Loucy (cell line): ENCODE data around the gene GALNT11.
"Not testable (repeated sequence)": the region's sequence is repeated elsewhere in the genome, so short reads cannot be mapped to it uniquely, and the experiment has no call there.

Experiments
- H2AFZ ChIP-seq: fragments of 200-600 bp; sonication (generic); 2 replicates; pipeline ENCODE4 v1.6.0; 2016; ENCODE audit warnings: antibody characterized with exemption, mild to moderate bottlenecking, low read length, moderate library complexity
- H3F3A ChIP-seq: fragments of 200-600 bp; 2 replicates; pipeline ENCODE4 v1.6.0; 2016; ENCODE audit warnings: antibody characterized with exemption, low read depth, mild to moderate bottlenecking
- H3K27me3 ChIP-seq: fragments of 200-600 bp; sonication (generic); 2 replicates; pipeline ENCODE4 v1.6.1; 2014; ENCODE audit warnings: low read length, mild to moderate bottlenecking; ENCODE audit not compliant: insufficient read depth, poor library complexity, severe bottlenecking
- H3K36me3 ChIP-seq: fragments of 200-600 bp; sonication (generic); 2 replicates; pipeline ENCODE4 v1.6.1; 2016; ENCODE audit warnings: low read length; ENCODE audit not compliant: insufficient read depth
- H3K4me1 ChIP-seq: fragments of 200-600 bp; sonication (generic); 2 replicates; pipeline ENCODE4 v1.5.1; 2014; ENCODE audit warnings: low read length, mild to moderate bottlenecking; ENCODE audit not compliant: insufficient read depth, poor library complexity, severe bottlenecking
- H3K4me2 ChIP-seq: fragments of 200-600 bp; sonication (generic); 2 replicates; pipeline ENCODE4 v1.6.0; 2014; ENCODE audit warnings: antibody characterized with exemption, low read length, low read depth, mild to moderate bottlenecking; ENCODE audit not compliant: poor library complexity, severe bottlenecking
- H3K4me3 ChIP-seq: fragments of 200-600 bp; sonication (generic); 2 replicates; pipeline ENCODE4 v1.5.1; 2014; ENCODE audit warnings: low read length, mild to moderate bottlenecking, mixed read lengths; ENCODE audit not compliant: poor library complexity, severe bottlenecking
- H3K79me2 ChIP-seq: fragments of 200-600 bp; sonication (generic); 2 replicates; pipeline ENCODE4 v1.6.1; 2014; ENCODE audit warnings: low read length; ENCODE audit not compliant: insufficient read depth
- H3K9ac ChIP-seq: fragments of 200-600 bp; sonication (generic); 2 replicates; pipeline ENCODE4 v1.6.0; 2014; ENCODE audit warnings: mild to moderate bottlenecking, low read depth, low read length, moderate library complexity; ENCODE audit not compliant: poor library complexity, severe bottlenecking
- H3K9me2 ChIP-seq: fragments of 200-600 bp; sonication (generic); replicated peaks from 2 replicates; pipeline ENCODE4 v1.6.1; 2016; ENCODE audit warnings: low read depth, low read length, mixed read lengths
- H3K9me3 ChIP-seq: fragments of 200-600 bp; sonication (generic); 2 replicates; pipeline ENCODE4 v1.6.1; 2014; ENCODE audit warnings: mild to moderate bottlenecking, antibody characterized with exemption, low read length, low read depth; ENCODE audit not compliant: insufficient read depth
- H4K20me1 ChIP-seq: fragments of 200-600 bp; sonication (generic); 2 replicates; pipeline ENCODE4 v1.6.0; 2014; ENCODE audit warnings: antibody characterized with exemption, low read length, mild to moderate bottlenecking; ENCODE audit not compliant: insufficient read depth, poor library complexity, severe bottlenecking
- EZH2phosphoT487 ChIP-seq: fragments of 200-600 bp; IDR thresholded peaks from 2 replicates; pipeline ENCODE4 v1.6.1; 2018; ENCODE audit warnings: antibody characterized with exemption, mild to moderate bottlenecking, moderate library complexity, borderline replicate concordance
- TF ChIP-seq, protein P1 (sequence below): fragments of 200-600 bp; sonication (generic); conservative IDR thresholded peaks from 2 replicates; pipeline ENCODE4 v1.5.1; 2014; ENCODE audit warnings: mild to moderate bottlenecking, antibody characterized with exemption, low read length

Gene GALNT11

DNA sequence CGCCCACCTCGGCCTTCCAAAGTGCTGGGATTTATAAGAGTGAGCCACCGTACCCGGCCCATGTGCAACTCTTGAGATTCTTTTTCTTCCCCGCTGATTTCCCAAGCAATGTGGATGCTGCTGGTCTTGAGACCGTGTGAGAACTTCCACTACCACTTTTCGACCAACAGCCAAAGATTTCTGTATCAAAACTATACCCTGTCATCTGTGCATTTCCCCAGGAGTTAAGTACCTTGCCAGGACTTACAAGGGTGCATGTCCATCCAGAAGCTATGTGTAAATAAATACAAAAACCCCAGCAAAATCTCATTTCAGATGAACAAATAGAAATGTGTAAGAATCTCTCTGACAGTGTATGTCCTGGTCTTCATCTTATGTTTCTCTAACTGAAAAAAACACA is 9.9 kb upstream of the GALNT11 start:
- H3K79me2 ChIP-seq: no peaks in the 10 kb centered on the region
- TF ChIP-seq, protein P1, sequence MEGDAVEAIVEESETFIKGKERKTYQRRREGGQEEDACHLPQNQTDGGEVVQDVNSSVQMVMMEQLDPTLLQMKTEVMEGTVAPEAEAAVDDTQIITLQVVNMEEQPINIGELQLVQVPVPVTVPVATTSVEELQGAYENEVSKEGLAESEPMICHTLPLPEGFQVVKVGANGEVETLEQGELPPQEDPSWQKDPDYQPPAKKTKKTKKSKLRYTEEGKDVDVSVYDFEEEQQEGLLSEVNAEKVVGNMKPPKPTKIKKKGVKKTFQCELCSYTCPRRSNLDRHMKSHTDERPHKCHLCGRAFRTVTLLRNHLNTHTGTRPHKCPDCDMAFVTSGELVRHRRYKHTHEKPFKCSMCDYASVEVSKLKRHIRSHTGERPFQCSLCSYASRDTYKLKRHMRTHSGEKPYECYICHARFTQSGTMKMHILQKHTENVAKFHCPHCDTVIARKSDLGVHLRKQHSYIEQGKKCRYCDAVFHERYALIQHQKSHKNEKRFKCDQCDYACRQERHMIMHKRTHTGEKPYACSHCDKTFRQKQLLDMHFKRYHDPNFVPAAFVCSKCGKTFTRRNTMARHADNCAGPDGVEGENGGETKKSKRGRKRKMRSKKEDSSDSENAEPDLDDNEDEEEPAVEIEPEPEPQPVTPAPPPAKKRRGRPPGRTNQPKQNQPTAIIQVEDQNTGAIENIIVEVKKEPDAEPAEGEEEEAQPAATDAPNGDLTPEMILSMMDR: no peak
- no peak for TF ChIP-seq EZH2phosphoT487
- no peaks in the 10 kb centered on the region for H3K36me3 ChIP-seq
- H3K4me2 ChIP-seq: no peak overlapping the region
- no peak overlapping the region for H3K9ac ChIP-seq
- no peaks in the 10 kb centered on the region for H3K9me2 ChIP-seq
- H2AFZ ChIP-seq: no peak overlapping the region
- H4K20me1 ChIP-seq: no peaks in the 10 kb centered on the region
- no peaks in the 10 kb centered on the region for H3K27me3 ChIP-seq
- H3F3A ChIP-seq: no peaks in the 10 kb centered on the region
- no peaks in the 10 kb centered on the region for H3K9me3 ChIP-seq
- H3K4me1 ChIP-seq: no peaks in the 10 kb centered on the region
- H3K4me3 ChIP-seq: no peak overlapping the region

DNA sequence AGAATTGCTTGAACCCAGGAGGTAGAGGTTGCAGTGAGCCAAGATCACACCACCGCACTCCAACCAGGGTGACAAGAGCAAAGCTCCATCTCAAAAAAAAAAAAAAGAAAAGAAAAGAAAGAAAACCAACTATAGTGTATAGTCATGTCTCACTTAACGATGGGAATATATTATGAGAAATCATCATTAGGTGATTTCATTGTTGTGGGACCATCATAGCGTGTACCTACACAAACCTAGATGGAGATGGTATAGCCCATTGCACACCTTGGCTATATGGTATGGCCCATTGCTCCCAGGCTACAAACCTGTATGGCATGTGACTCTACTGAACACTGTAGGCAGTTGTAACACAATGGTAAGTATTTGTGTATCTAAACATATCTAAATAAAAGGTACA is 8.5 kb upstream of the GALNT11 start:
- H3K79me2 ChIP-seq: no peaks in the 10 kb centered on the region
- H3K4me2 ChIP-seq: no peak overlapping the region
- H3K9me2 ChIP-seq: no peaks in the 10 kb centered on the region
- H3K4me3 ChIP-seq: no peak overlapping the region
- no peaks in the 10 kb centered on the region for H3K4me1 ChIP-seq
- no peaks in the 10 kb centered on the region for H4K20me1 ChIP-seq
- H3K9ac ChIP-seq: no peak overlapping the region
- no peak overlapping the region for H2AFZ ChIP-seq
- no peaks in the 10 kb centered on the region for H3F3A ChIP-seq
- H3K9me3 ChIP-seq: no peaks in the 10 kb centered on the region
- TF ChIP-seq EZH2phosphoT487: no peak
- TF ChIP-seq, protein P1: no peak
- H3K27me3 ChIP-seq: no peaks in the 10 kb centered on the region
- no peaks in the 10 kb centered on the region for H3K36me3 ChIP-seq

DNA sequence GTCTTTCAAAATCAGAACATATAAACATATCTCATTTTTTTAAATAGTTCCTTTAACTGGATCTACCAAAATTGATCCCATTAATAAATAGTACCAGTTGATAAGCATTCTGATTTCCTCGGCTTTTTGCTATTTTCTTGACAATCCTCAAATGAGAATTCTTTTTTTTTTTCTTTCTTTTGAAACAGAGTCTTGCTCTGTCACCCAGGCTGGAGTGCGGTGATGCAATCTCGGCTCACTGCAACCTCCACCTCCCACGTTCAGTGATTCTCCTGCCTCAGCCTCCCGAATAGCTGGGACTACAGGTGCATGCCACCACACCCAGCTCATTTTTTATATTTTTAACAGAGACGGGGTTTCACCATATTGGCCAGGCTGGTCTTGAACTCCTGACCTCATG is 7.8 kb upstream of the GALNT11 start:
- H3K79me2 ChIP-seq, H2AFZ ChIP-seq, H3K9ac ChIP-seq, H4K20me1 ChIP-seq, H3K9me3 ChIP-seq, H3F3A ChIP-seq, H3K9me2 ChIP-seq, H3K4me2 ChIP-seq, H3K4me1 ChIP-seq, H3K36me3 ChIP-seq, H3K27me3 ChIP-seq, H3K4me3 ChIP-seq: not testable (repeated sequence)

DNA sequence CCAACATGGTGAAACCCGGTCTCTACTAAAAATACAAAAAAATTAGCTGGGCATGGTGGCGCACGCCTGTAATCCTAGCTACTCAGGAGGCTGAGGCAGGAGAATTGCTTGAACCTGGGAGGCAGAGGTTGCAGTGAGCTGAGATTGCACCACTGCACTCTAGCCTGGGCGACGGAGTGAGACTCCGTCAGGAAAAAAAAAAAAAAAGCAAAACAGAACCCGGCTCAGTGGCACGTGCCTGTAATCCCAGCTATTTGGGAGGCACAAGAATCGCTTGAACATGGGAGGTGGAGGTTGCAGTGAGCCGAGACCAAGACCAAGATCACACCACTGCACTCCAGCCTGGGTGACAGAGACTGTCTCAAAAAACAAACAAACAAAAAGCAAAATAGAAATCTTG is 3.7 kb upstream of the GALNT11 start:
- H3K9me3 ChIP-seq, H3K4me2 ChIP-seq, H4K20me1 ChIP-seq, H3K9me2 ChIP-seq, H3K9ac ChIP-seq, H3K4me1 ChIP-seq, H3K4me3 ChIP-seq, H3K27me3 ChIP-seq, H3K79me2 ChIP-seq, H2AFZ ChIP-seq, H3K36me3 ChIP-seq, H3F3A ChIP-seq: not testable (repeated sequence)
